OCI-LY1 (cell line): Measurements from ENCODE around the gene STARD9.

Source experiments
- H2AFZ ChIP-seq: fragments of 200-600 bp; sonication (generic), shearing (Covaris generic); 2 replicates; pipeline ENCODE4 v1.6.0; 2014; ENCODE audit warnings: antibody characterized with exemption, mild to moderate bottlenecking, low read length
- H3F3A ChIP-seq: fragments of 200-600 bp; sonication (generic), shearing (Covaris generic); 2 replicates; pipeline ENCODE4 v1.6.0; 2014; ENCODE audit warnings: mild to moderate bottlenecking, antibody characterized with exemption, low read length, moderate library complexity; ENCODE audit not compliant: insufficient read depth
- H3K27ac ChIP-seq: fragments of 200-600 bp; sonication (generic); 2 replicates; pipeline ENCODE4 v1.5.1; 2014; ENCODE audit warnings: low read length, mixed run types, mild to moderate bottlenecking, low read depth; ENCODE audit not compliant: poor library complexity, severe bottlenecking
- H3K27me3 ChIP-seq: fragments of 200-600 bp; sonication (generic); 2 replicates; pipeline ENCODE4 v1.6.0; 2014; ENCODE audit warnings: antibody characterized with exemption, mild to moderate bottlenecking, low read length, moderate library complexity; ENCODE audit not compliant: insufficient read depth
- H3K36me3 ChIP-seq: fragments of 200-600 bp; sonication (generic); 2 replicates; pipeline ENCODE4 v1.6.1; 2014; ENCODE audit warnings: mild to moderate bottlenecking, antibody characterized with exemption, low read length, moderate library complexity, mixed read lengths; ENCODE audit not compliant: insufficient read depth
- H3K4me1 ChIP-seq: fragments of 200-600 bp; sonication (generic); 2 replicates; pipeline ENCODE4 v1.5.1; 2014; ENCODE audit warnings: mild to moderate bottlenecking, low read length, moderate library complexity; ENCODE audit not compliant: insufficient read depth, severe bottlenecking
- H3K4me2 ChIP-seq: fragments of 200-600 bp; sonication (generic), shearing (Covaris generic); 2 replicates; pipeline ENCODE4 v1.6.1; 2014; ENCODE audit warnings: low read length
- H3K4me3 ChIP-seq: fragments of 200-600 bp; sonication (generic); 2 replicates; pipeline ENCODE4 v1.5.1; 2014; ENCODE audit warnings: low read length, low read depth, mild to moderate bottlenecking, mixed read lengths; ENCODE audit not compliant: poor library complexity, severe bottlenecking
- H3K79me2 ChIP-seq: fragments of 200-600 bp; shearing (Covaris generic); 2 replicates; pipeline ENCODE4 v1.6.1; 2016; ENCODE audit warnings: mixed run types, low read length, mixed read lengths; ENCODE audit not compliant: insufficient read depth
- H3K9ac ChIP-seq: fragments of 200-600 bp; sonication (generic), shearing (Covaris generic); 2 replicates; pipeline ENCODE4 v1.6.1; 2014; ENCODE audit warnings: mild to moderate bottlenecking, low read length, mixed read lengths
- H3K9me2 ChIP-seq: fragments of 200-600 bp; sonication (generic), shearing (Covaris generic); 2 replicates; pipeline ENCODE4 v1.6.1; 2014; ENCODE audit warnings: low read depth, mild to moderate bottlenecking, low read length, mixed read lengths
- H3K9me3 ChIP-seq: fragments of 200-600 bp; shearing (Covaris generic); 2 replicates; pipeline ENCODE4 v1.6.1; 2014; ENCODE audit warnings: low read length, mixed read lengths
- H4K20me1 ChIP-seq: fragments of 200-600 bp; sonication (generic), shearing (Covaris generic); 2 replicates; pipeline ENCODE4 v1.6.0; 2016; ENCODE audit warnings: mild to moderate bottlenecking, low read length; ENCODE audit not compliant: insufficient read depth
- EZH2 ChIP-seq: fragments of 200-600 bp; sonication (generic), shearing (Covaris generic); IDR thresholded peaks from 2 replicates; pipeline ENCODE4 v1.8.0; 2017; ENCODE audit warnings: borderline replicate concordance, mixed run types, mild to moderate bottlenecking, antibody characterized with exemption, low read length, moderate library complexity, mixed read lengths
- TF ChIP-seq, protein P1 (sequence below): fragments of 200-600 bp; sonication (generic), shearing (Covaris generic); IDR thresholded peaks from 2 replicates; pipeline ENCODE4 v1.5.1; 2017; ENCODE audit warnings: mild to moderate bottlenecking, antibody characterized with exemption, low read length, moderate library complexity, mixed read lengths

The STARD9 gene

DNA sequence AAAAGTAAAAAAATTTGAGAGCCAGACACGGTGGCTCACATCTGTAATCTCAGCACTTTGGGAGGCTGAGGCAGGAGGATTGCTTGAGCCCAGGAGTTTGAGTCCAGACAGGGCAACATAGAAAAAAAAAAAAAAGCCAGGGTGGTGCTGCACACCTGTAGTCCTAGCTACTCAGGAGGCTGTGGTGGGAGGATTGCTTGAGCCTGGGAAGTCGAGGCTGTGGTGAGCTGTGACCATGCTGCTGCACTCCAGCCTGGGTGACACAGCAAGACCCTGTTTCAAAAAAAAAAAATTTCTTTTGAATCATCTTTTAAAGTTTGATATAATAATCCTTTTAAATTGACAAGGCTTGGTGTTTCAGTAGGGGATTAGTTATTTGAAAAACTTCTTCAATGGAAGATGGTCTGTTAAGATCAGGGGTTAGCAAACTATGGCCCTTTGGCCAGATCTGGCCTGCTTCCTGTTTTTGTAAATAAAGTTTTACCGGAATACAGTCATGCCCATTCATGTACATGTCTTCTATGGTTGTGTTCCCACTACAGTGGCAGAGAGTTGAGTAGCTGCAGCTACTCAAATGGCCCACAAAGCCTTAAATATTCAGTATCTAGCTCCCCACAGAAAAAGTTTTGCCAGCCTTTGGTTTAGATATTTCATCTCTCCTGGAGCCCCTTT, 132.6 kb downstream of the STARD9 start:
- H3K9me3 ChIP-seq = no peaks in the 10 kb centered on the region
- peaks cover 4% of the 10 kb centered on the region; the same call in 1 of the 2 replicates for H3K36me3 ChIP-seq
- H3K79me2 ChIP-seq = no peaks in the 10 kb centered on the region
- no peaks in the 10 kb centered on the region for H3K9me2 ChIP-seq
- no peak overlapping the region for H2AFZ ChIP-seq
- H4K20me1 ChIP-seq = no peaks in the 10 kb centered on the region
- no peaks in the 10 kb centered on the region for H3K4me1 ChIP-seq
- TF ChIP-seq, protein P1, sequence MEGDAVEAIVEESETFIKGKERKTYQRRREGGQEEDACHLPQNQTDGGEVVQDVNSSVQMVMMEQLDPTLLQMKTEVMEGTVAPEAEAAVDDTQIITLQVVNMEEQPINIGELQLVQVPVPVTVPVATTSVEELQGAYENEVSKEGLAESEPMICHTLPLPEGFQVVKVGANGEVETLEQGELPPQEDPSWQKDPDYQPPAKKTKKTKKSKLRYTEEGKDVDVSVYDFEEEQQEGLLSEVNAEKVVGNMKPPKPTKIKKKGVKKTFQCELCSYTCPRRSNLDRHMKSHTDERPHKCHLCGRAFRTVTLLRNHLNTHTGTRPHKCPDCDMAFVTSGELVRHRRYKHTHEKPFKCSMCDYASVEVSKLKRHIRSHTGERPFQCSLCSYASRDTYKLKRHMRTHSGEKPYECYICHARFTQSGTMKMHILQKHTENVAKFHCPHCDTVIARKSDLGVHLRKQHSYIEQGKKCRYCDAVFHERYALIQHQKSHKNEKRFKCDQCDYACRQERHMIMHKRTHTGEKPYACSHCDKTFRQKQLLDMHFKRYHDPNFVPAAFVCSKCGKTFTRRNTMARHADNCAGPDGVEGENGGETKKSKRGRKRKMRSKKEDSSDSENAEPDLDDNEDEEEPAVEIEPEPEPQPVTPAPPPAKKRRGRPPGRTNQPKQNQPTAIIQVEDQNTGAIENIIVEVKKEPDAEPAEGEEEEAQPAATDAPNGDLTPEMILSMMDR = no peak
- no peak for TF ChIP-seq EZH2
- no peak overlapping the region for H3K4me2 ChIP-seq
- H3K9ac ChIP-seq = no peak overlapping the region
- H3K4me3 ChIP-seq = no peak overlapping the region
- H3K27ac ChIP-seq = no peak overlapping the region
- H3F3A ChIP-seq = no peaks in the 10 kb centered on the region
- no peaks in the 10 kb centered on the region for H3K27me3 ChIP-seq

DNA sequence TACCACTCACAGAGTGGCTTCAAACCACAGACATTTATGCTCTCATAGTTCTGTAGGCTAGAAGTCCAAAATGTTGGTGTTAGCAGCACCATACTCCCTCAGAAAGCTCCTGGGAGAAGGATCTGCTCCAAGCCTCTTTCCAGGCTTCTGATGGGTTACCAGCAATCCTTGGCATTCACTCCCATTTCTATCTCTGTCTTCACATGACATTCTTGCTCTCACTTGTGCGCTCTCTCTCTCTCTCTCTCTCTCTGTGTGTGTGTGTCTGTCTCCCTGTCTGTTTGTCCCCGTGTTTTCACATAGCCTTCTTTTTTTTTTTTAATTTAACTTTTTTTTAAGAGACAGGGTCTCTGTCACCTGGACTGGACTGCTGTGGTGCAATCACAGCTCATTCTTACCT, 135.3 kb downstream of the STARD9 start:
- Histone ChIP-seq H3K9ac (no peak overlapping the region), H3K27me3 (no peaks in the 10 kb centered on the region), H3K36me3 (peaks cover 4% of the 10 kb centered on the region; the same call in 1 of the 2 replicates), H2AFZ (no peak overlapping the region), H3K4me3 (no peak overlapping the region), H4K20me1 (no peaks in the 10 kb centered on the region), H3K4me1 (no peaks in the 10 kb centered on the region), H3F3A (no peaks in the 10 kb centered on the region), H3K4me2 (no peak overlapping the region), H3K9me3 (no peaks in the 10 kb centered on the region), H3K79me2 (no peaks in the 10 kb centered on the region), H3K9me2 (no peaks in the 10 kb centered on the region), H3K27ac (no peak overlapping the region)
- TF ChIP-seq, protein P1 = no peak
- TF ChIP-seq EZH2 = no peak

DNA sequence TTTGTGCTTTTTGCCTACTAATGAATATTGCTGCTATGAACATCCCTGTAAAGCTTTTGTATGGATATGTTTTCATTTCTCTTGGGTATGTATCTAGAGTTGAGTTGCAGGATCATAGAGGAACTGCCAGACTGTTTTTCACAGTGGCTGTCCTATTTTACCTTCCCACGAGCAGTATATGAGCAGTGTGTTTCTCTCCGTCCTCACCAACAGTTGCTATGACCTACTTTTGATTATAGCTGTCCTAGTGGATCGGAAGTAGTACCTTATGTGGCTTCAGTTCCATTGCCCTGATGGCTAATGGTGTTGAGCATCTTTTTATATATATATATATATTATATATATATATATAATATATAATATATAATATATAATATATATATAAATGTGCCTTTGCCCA, 136.3 kb downstream of the STARD9 start:
- Histone ChIP-seq H3K4me2 (no peak overlapping the region), H4K20me1 (no peaks in the 10 kb centered on the region), H3K9me2 (no peaks in the 10 kb centered on the region), H3K4me3 (no peak overlapping the region), H3F3A (no peaks in the 10 kb centered on the region), H3K9me3 (no peaks in the 10 kb centered on the region), H3K27me3 (no peaks in the 10 kb centered on the region), H3K27ac (no peak overlapping the region), H2AFZ (no peak overlapping the region), H3K4me1 (no peaks in the 10 kb centered on the region), H3K36me3 (peaks cover 4% of the 10 kb centered on the region; the same call in 1 of the 2 replicates), H3K79me2 (no peaks in the 10 kb centered on the region), H3K9ac (no peak overlapping the region)
- TF ChIP-seq EZH2 = no peak
- TF ChIP-seq, protein P1 = no peak
